Body of pancreas (tissue), 4 donors: Measurements from ENCODE around the gene NLGN1. TPM values are rescaled to one million over a fixed set of nuclear protein-coding genes. Genes with fewer than 3 reads are reported as not detected.

ENCODE experiments used
- ATAC-seq: fragments of 150-250 bp; one replicate; pipeline ENCODE4 v1.9.1; 2016
- DNase-seq, 4 donors: peaks; one replicate each; pipeline ENCODE4 v3.0.0-alpha.2; 2019
- H3K27ac ChIP-seq, 4 donors: fragments of 200-600 bp; sonication (generic); 1 replicate in 3 of 4; 2 replicates in 1 of 4; pipeline versions ENCODE4 v1.5.1 to v1.6.1; 2016 to 2019; ENCODE audit warnings: mild to moderate bottlenecking in 1 of 4, mixed read lengths in 1 of 4, moderate library complexity in 1 of 4
- H3K27me3 ChIP-seq, 2 donors: fragments of 200-600 bp; sonication (generic); one replicate each; pipeline ENCODE4 v1.6.0; 2016; ENCODE audit warnings: mild to moderate bottlenecking in 1 of 2
- H3K36me3 ChIP-seq, 2 donors: fragments of 200-600 bp; sonication (generic); replicated peaks in 1 of 2; 2 replicates each; pipeline ENCODE4 v1.5.1; 2016; ENCODE audit warnings: low read depth in 2 of 2; ENCODE audit not compliant: insufficient read depth in 1 of 2
- H3K4me1 ChIP-seq: fragments of 200-600 bp; sonication (generic); one replicate; pipeline ENCODE4 v1.6.0; 2016
- H3K4me3 ChIP-seq, 2 donors: fragments of 200-600 bp; sonication (generic); 1 replicate in 1 of 2; 2 replicates in 1 of 2; pipeline ENCODE4 v1.5.1; 2016 to 2019
- H3K9me3 ChIP-seq, 3 donors: fragments of 200-600 bp; sonication (generic); 1 replicate in 2 of 3; 2 replicates in 1 of 3; pipeline ENCODE4 v1.5.1; 2016
- CTCF ChIP-seq, 7 experiments: fragments of 450-650 bp in 4 of 7; fragments of 200-600 bp in 3 of 7; sonication (generic) in 3 of 7; IDR thresholded peaks; one replicate each; pipeline ENCODE4 v1.5.1; 2016 to 2019; ENCODE audit warnings: antibody characterized with exemption in 7 of 7
- POLR2A ChIP-seq, 3 donors: fragments of 450-650 bp; IDR thresholded peaks; one replicate each; pipeline ENCODE4 v1.6.1; 2016; ENCODE audit warnings: antibody characterized with exemption in 3 of 3, mild to moderate bottlenecking in 2 of 3
- WGBS, 2 donors: methylation state at CpG; one replicate each; pipeline ENCODE4 v1.1.5; 2017; 5-methylcytosine and 5-hydroxymethylcytosine counted together
- intact Hi-C: fragments of 100-400 bp; cut with DNase I; formaldehyde crosslinking; loops from one replicate; pipeline ENCODE4 v1.15.1; 2023
- total RNA-seq, 2 donors: library from RNA; depleted of rRNA; stranded (reverse); fragments of >200 nt; gene quantifications; one replicate each; pipeline ENCODE4 v1.1.0, GENCODE V29; 2016

NLGN1 gene
- total RNA-seq, 2 donors from 2014 or later = 0.52 to 1.3 TPM

- H3K36me3 ChIP-seq = no peaks in the 10 kb centered on the region
- no peak overlapping the region for H3K27ac ChIP-seq
- H3K4me3 ChIP-seq = no peak overlapping the region
- ATAC-seq (no peak), DNase-seq (no peak)
- H3K4me1 ChIP-seq = no peaks in the 10 kb centered on the region
- no peaks in the 10 kb centered on the region for H3K9me3 ChIP-seq
- WGBS, 2 donors = 12 to 20% methylated on average over 1 of the region's 1 CpG
- intact Hi-C loops = no loop called here
- TF ChIP-seq CTCF (IDR thresholded peaks at IDR 0.05) = no peak
- TF ChIP-seq POLR2A (IDR thresholded peaks at IDR 0.05) = no peak
- no peaks in the 10 kb centered on the region for H3K27me3 ChIP-seq
Measured at GRCh38 chr3:173933113-173933512, 535.6 kb downstream of the NLGN1 start.

- no peak for ATAC-seq
- H3K4me3 ChIP-seq = no peak overlapping the region
- no peak for DNase-seq
- intact Hi-C loops = no loop called here
- H3K27me3 ChIP-seq = no peaks in the 10 kb centered on the region
- WGBS, 2 donors = 36 to 56% methylated on average over 2 of the region's 2 CpGs
- no peak overlapping the region for H3K27ac ChIP-seq
- H3K9me3 ChIP-seq = no peaks in the 10 kb centered on the region
- H3K36me3 ChIP-seq = no peaks in the 10 kb centered on the region
- H3K4me1 ChIP-seq = no peaks in the 10 kb centered on the region
- no peak for TF ChIP-seq POLR2A (IDR thresholded peaks at IDR 0.05)
- no peak for TF ChIP-seq CTCF (IDR thresholded peaks at IDR 0.05)
Measured at GRCh38 chr3:173936316-173936715, 538.8 kb downstream of the NLGN1 start.

- intact Hi-C loops = no loop called here
- TF ChIP-seq POLR2A (IDR thresholded peaks at IDR 0.05) = no peak
- no peak for TF ChIP-seq CTCF (IDR thresholded peaks at IDR 0.05)
- H3K4me3 ChIP-seq = no peak overlapping the region
- no peaks in the 10 kb centered on the region for H3K36me3 ChIP-seq
- no peaks in the 10 kb centered on the region for H3K4me1 ChIP-seq
- no peaks in the 10 kb centered on the region for H3K27me3 ChIP-seq
- no peak overlapping the region for H3K27ac ChIP-seq
- no peak for ATAC-seq
- no peaks in the 10 kb centered on the region for H3K9me3 ChIP-seq
- DNase-seq = no peak
- WGBS, 2 donors = 35% methylated on average over 4 of the region's 4 CpGs
Measured at GRCh38 chr3:173938159-173938558, 540.6 kb downstream of the NLGN1 start.

GRCh38 chr3:173938616-173939015 is 541.1 kb downstream of the NLGN1 start:
- no peak overlapping the region for H3K27ac ChIP-seq
- no peaks in the 10 kb centered on the region for H3K9me3 ChIP-seq
- TF ChIP-seq POLR2A (IDR thresholded peaks at IDR 0.05) (no peak), CTCF (IDR thresholded peaks at IDR 0.05) (no peak)
- no peak overlapping the region for H3K4me3 ChIP-seq
- intact Hi-C loops = no loop called here
- H3K36me3 ChIP-seq = no peaks in the 10 kb centered on the region
- DNase-seq = no peak
- no peaks in the 10 kb centered on the region for H3K4me1 ChIP-seq
- 33 to 42% methylated on average over 2 of the region's 2 CpGs for WGBS, 2 donors
- H3K27me3 ChIP-seq = no peaks in the 10 kb centered on the region
- no peak for ATAC-seq

- intact Hi-C loops = no loop called here
- no peak for ATAC-seq
- WGBS, 2 donors = 18 to 22% methylated on average over 2 of the region's 2 CpGs
Measured at GRCh38 chr3:173939331-173939730, 541.8 kb downstream of the NLGN1 start.

More at GRCh38 chr3:173939331-173939730, 541.8 kb downstream of the NLGN1 start:
- H3K4me3 ChIP-seq = no peak overlapping the region
- H3K27me3 ChIP-seq = no peaks in the 10 kb centered on the region
- no peaks in the 10 kb centered on the region for H3K9me3 ChIP-seq
- H3K36me3 ChIP-seq = no peaks in the 10 kb centered on the region
- no peak for TF ChIP-seq POLR2A (IDR thresholded peaks at IDR 0.05)
- TF ChIP-seq CTCF (IDR thresholded peaks at IDR 0.05) = no peak
- no peaks in the 10 kb centered on the region for H3K4me1 ChIP-seq
- no peak overlapping the region for H3K27ac ChIP-seq
- no peak for DNase-seq
